ENCODE data around the gene ZBTB6. TPM values are rescaled to one million over a fixed set of nuclear protein-coding genes. Genes with fewer than 3 reads are reported as not detected.
"Not testable (repeated sequence)": the region's sequence is repeated elsewhere in the genome, so short reads cannot be mapped to it uniquely, and the experiment has no call there.

Gene ZBTB6
- total RNA-seq, 1 donor from 2014 or later = 7.6 TPM

GRCh38 chr9:122922713-122923112 is 9.6 kb upstream of the ZBTB6 start:
- Mint-ChIP-seq H3K27ac (ENCODE audit: unreplicated experiment) (no peak overlapping the region), H3K27me3 (ENCODE audit: unreplicated experiment) (no peaks in the 10 kb centered on the region)

GRCh38 chr9:122918310-122918709 is 5.2 kb upstream of the ZBTB6 start:
- no peak for DNase-seq (ENCODE audit: extremely low spot score, unreplicated experiment)
- TF ChIP-seq CTCF (IDR thresholded peaks at IDR 0.05) = no peak
- Mint-ChIP-seq H3K27ac (ENCODE audit: unreplicated experiment) (no peak overlapping the region), H3K4me1 (ENCODE audit: unreplicated experiment) (peaks cover 3% of the 10 kb centered on the region), H3K9me3 (ENCODE audit: unreplicated experiment) (no peaks in the 10 kb centered on the region), H3K36me3 (ENCODE audit: unreplicated experiment) (peaks cover 10% of the 10 kb centered on the region), H3K27me3 (ENCODE audit: unreplicated experiment) (no peaks in the 10 kb centered on the region), H3K4me3 (ENCODE audit: unreplicated experiment) (no peak overlapping the region)

More at GRCh38 chr9:122922713-122923112, 9.6 kb upstream of the ZBTB6 start:
- no peak for TF ChIP-seq CTCF (IDR thresholded peaks at IDR 0.05)
- no peaks in the 10 kb centered on the region for H3K4me1 Mint-ChIP-seq (ENCODE audit: unreplicated experiment)
- H3K36me3 Mint-ChIP-seq (ENCODE audit: unreplicated experiment) = peaks cover 14% of the 10 kb centered on the region
- H3K4me3 Mint-ChIP-seq (ENCODE audit: unreplicated experiment) = no peak overlapping the region
- no peak for DNase-seq (ENCODE audit: extremely low spot score, unreplicated experiment)
- H3K9me3 Mint-ChIP-seq (ENCODE audit: unreplicated experiment) = no peaks in the 10 kb centered on the region

- H3K27me3 Mint-ChIP-seq (ENCODE audit: unreplicated experiment) = no peaks in the 10 kb centered on the region
- DNase-seq (ENCODE audit: extremely low spot score, unreplicated experiment) = no peak
- TF ChIP-seq CTCF (IDR thresholded peaks at IDR 0.05) = no peak
- H3K36me3 Mint-ChIP-seq (ENCODE audit: unreplicated experiment) = peaks cover 10% of the 10 kb centered on the region
- H3K4me1 Mint-ChIP-seq (ENCODE audit: unreplicated experiment) = peaks cover 18% of the 10 kb centered on the region
- H3K27ac Mint-ChIP-seq (ENCODE audit: unreplicated experiment) = peak overlapping the region; percentile 96
- H3K9me3 Mint-ChIP-seq (ENCODE audit: unreplicated experiment) = no peaks in the 10 kb centered on the region
- H3K4me3 Mint-ChIP-seq (ENCODE audit: unreplicated experiment) = peak overlapping the region; percentile 96
These were observed 506 bp downstream of the ZBTB6 start for GRCh38 chr9:122912671-122912963.

- H3K4me3 Mint-ChIP-seq (ENCODE audit: unreplicated experiment); H3K9me3 Mint-ChIP-seq (ENCODE audit: unreplicated experiment); H3K36me3 Mint-ChIP-seq (ENCODE audit: unreplicated experiment); DNase-seq (ENCODE audit: extremely low spot score, unreplicated experiment); H3K27ac Mint-ChIP-seq (ENCODE audit: unreplicated experiment); H3K27me3 Mint-ChIP-seq (ENCODE audit: unreplicated experiment): not testable (repeated sequence)
- H3K4me1 Mint-ChIP-seq (ENCODE audit: unreplicated experiment) = peaks cover 27% of the 10 kb centered on the region
These were observed 7.0 kb downstream of the ZBTB6 start for GRCh38 chr9:122906122-122906521.

- H3K4me1 Mint-ChIP-seq (ENCODE audit: unreplicated experiment) = peaks cover 36% of the 10 kb centered on the region
- H3K27ac Mint-ChIP-seq (ENCODE audit: unreplicated experiment) = peak within 1 kb of the TSS; percentile 96
These were observed 8.1 kb downstream of the ZBTB6 start, which contains the start of gene RC3H2 for GRCh38 chr9:122904823-122905710. Gene RC3H2, minus strand, starts transcription at chr9:122905359. Its CDS starts 7,850 bp downstream, at chr9:122897509.

More at GRCh38 chr9:122904823-122905710, 8.1 kb downstream of the ZBTB6 start, which contains the start of gene RC3H2:
- TF ChIP-seq CTCF (IDR thresholded peaks at IDR 0.05) = no peak
- peak; percentile 100 for DNase-seq (ENCODE audit: extremely low spot score, unreplicated experiment)
- peak within 1 kb of the TSS; percentile 91 for H3K4me3 Mint-ChIP-seq (ENCODE audit: unreplicated experiment)
- no peaks in the 10 kb centered on the region for H3K27me3 Mint-ChIP-seq (ENCODE audit: unreplicated experiment)
- H3K9me3 Mint-ChIP-seq (ENCODE audit: unreplicated experiment) = no peaks in the 10 kb centered on the region
- H3K36me3 Mint-ChIP-seq (ENCODE audit: unreplicated experiment) = peaks cover 3% of the 10 kb centered on the region
